Hepatocyte (in vitro differentiated cells): Measurements from ENCODE around the gene MAB21L1. TPM values are rescaled to one million over a fixed set of nuclear protein-coding genes. Genes with fewer than 3 reads are reported as not detected.

Experiments used
- DNase-seq: peaks from one replicate; pipeline ENCODE4 v3.0.0-alpha.2; 2016; ENCODE audit warnings: low spot score
- H2AFZ ChIP-seq: fragments of 200-600 bp; sonication (generic); 2 replicates; pipeline ENCODE4 v1.6.0; 2016; ENCODE audit warnings: antibody characterized with exemption, mild to moderate bottlenecking
- H3K27ac ChIP-seq: fragments of 200-600 bp; sonication (generic); 2 replicates; pipeline ENCODE4 v1.5.1; 2016; ENCODE audit warnings: mild to moderate bottlenecking
- H3K27me3 ChIP-seq: fragments of 200-600 bp; sonication (generic); 2 replicates; pipeline ENCODE4 v1.6.1; 2016
- H3K36me3 ChIP-seq: fragments of 200-600 bp; sonication (generic); replicated peaks from 2 replicates; pipeline ENCODE4 v1.5.1; 2016; ENCODE audit warnings: low read depth; ENCODE audit not compliant: insufficient read depth
- H3K4me1 ChIP-seq: fragments of 200-600 bp; sonication (generic); 2 replicates; pipeline ENCODE4 v1.5.1; 2016; ENCODE audit warnings: mild to moderate bottlenecking, moderate library complexity; ENCODE audit not compliant: insufficient read depth
- H3K4me2 ChIP-seq: fragments of 200-600 bp; sonication (generic); 2 replicates; pipeline ENCODE4 v1.6.0; 2016
- H3K4me3 ChIP-seq: fragments of 200-600 bp; sonication (generic); 2 replicates; pipeline ENCODE4 v1.5.1; 2016; ENCODE audit warnings: mild to moderate bottlenecking
- H3K79me2 ChIP-seq: fragments of 200-600 bp; sonication (generic); 2 replicates; pipeline ENCODE4 v1.6.0; 2017; ENCODE audit warnings: mild to moderate bottlenecking
- H3K9me2 ChIP-seq: fragments of 200-600 bp; sonication (generic); replicated peaks from 2 replicates; pipeline ENCODE4 v1.6.0; 2017; ENCODE audit warnings: mild to moderate bottlenecking; ENCODE audit not compliant: insufficient read depth
- H3K9me3 ChIP-seq: fragments of 200-600 bp; sonication (generic); 2 replicates; pipeline ENCODE4 v1.5.1; 2016; ENCODE audit warnings: low read depth, mild to moderate bottlenecking
- H4K20me1 ChIP-seq: fragments of 200-600 bp; sonication (generic); 2 replicates; pipeline ENCODE4 v1.6.0; 2016; ENCODE audit warnings: mild to moderate bottlenecking; ENCODE audit not compliant: insufficient read depth, poor library complexity, severe bottlenecking
- CTCF ChIP-seq: fragments of 200-600 bp; sonication (generic); IDR thresholded peaks from 2 replicates; pipeline ENCODE4 v1.5.1; 2016; ENCODE audit warnings: antibody characterized with exemption, mild to moderate bottlenecking; ENCODE audit not compliant: poor library complexity
- EZH2 ChIP-seq: fragments of 200-600 bp; sonication (generic); IDR thresholded peaks from 2 replicates; pipeline ENCODE4 v1.6.1; 2016; ENCODE audit warnings: antibody characterized with exemption, mild to moderate bottlenecking, borderline replicate concordance
- EZH2phosphoT487 ChIP-seq: fragments of 200-600 bp; sonication (generic); IDR thresholded peaks from one replicate; pipeline ENCODE4 v1.6.1; 2018; ENCODE audit warnings: antibody characterized with exemption, mild to moderate bottlenecking, low read depth, moderate library complexity; ENCODE audit not compliant: unreplicated experiment, severe bottlenecking
- WGBS: methylation state at CpG from one replicate; pipeline ENCODE4 v1.1.6; 2016; ENCODE audit warnings: low lambda C conversion rate; ENCODE audit errors: missing lambda C conversion rate; 5-methylcytosine and 5-hydroxymethylcytosine counted together
- polyA plus RNA-seq: library from polyadenylated mRNA; unstranded; fragments of >200 nt; fragmentation: Nextera tagmentation; extraction: Ambion mirVana; gene quantifications from 2 replicates; pipeline ENCODE4 v1.2.1, GENCODE V29; 2016
- total RNA-seq: library from RNA; depleted of rRNA; stranded (reverse); fragments of >200 nt; gene quantifications from 2 replicates; pipeline ENCODE4 v1.2.3, GENCODE V29; 2014

MAB21L1 gene
- total and polyA plus RNA-seq, 2 experiments from 2014 or later: 10.6 to 16.9 TPM

DNA sequence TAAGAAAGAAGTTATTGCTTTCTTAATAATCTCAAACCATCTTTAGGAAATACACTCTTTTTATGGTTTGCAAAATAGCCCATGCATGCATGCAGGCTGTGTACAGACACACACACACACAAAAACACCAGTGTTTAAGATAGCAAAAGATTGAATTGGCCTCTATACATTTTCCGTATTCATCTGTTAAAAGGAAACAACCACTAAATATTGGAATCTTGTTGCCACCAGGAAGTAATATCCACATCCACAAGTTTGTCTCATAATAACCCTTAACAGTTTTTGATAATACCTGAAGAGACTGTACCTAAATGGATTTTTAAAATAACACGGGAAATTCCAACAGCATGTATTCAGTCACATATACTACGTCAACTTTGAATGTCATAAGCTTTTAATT is 7.3 kb upstream of the MAB21L1 start:
- Histone ChIP-seq H3K27ac (peak overlapping the region; percentile 41), H3K27me3 (peaks cover 21% of the 10 kb centered on the region), H3K4me3 (no peak overlapping the region), H3K4me1 (peaks cover 1% of the 10 kb centered on the region), H3K9me3 (no peaks in the 10 kb centered on the region), H3K79me2 (peaks cover 37% of the 10 kb centered on the region), H3K4me2 (peak overlapping the region; percentile 50), H3K9me2 (no peaks in the 10 kb centered on the region), H4K20me1 (no peaks in the 10 kb centered on the region), H2AFZ (no peak overlapping the region), H3K36me3 (no peaks in the 10 kb centered on the region)
- WGBS: 67% methylated on average over 3 of the region's 3 CpGs
- no peak for TF ChIP-seq CTCF
- TF ChIP-seq EZH2: no peak
- no peak for TF ChIP-seq EZH2phosphoT487
- no peak for DNase-seq

- H2AFZ ChIP-seq: no peak overlapping the region
- H4K20me1 ChIP-seq: no peaks in the 10 kb centered on the region
- peak overlapping the region; percentile 4 for H3K4me2 ChIP-seq
- H3K4me3 ChIP-seq: no peak overlapping the region
- H3K79me2 ChIP-seq: peaks cover 37% of the 10 kb centered on the region
- peak overlapping the region; percentile 3 for H3K27ac ChIP-seq
- no peaks in the 10 kb centered on the region for H3K9me2 ChIP-seq
- TF ChIP-seq EZH2: no peak
- TF ChIP-seq CTCF: no peak
- no peak for TF ChIP-seq EZH2phosphoT487
- no peaks in the 10 kb centered on the region for H3K36me3 ChIP-seq
- H3K4me1 ChIP-seq: no peaks in the 10 kb centered on the region
- no peaks in the 10 kb centered on the region for H3K9me3 ChIP-seq
- H3K27me3 ChIP-seq: peaks cover 34% of the 10 kb centered on the region
- no peak for DNase-seq
- 96% methylated on average over 1 of the region's 1 CpG for WGBS
These were observed 6.0 kb upstream of the MAB21L1 start for GRCh38 chr13:35482527-35482926.

GRCh38 chr13:35481777-35482176 is 5.3 kb upstream of the MAB21L1 start:
- no peak for TF ChIP-seq EZH2
- no peak for TF ChIP-seq CTCF
- TF ChIP-seq EZH2phosphoT487: no peak
- H3K9me3 ChIP-seq: no peaks in the 10 kb centered on the region
- no peak overlapping the region for H3K4me3 ChIP-seq
- no peaks in the 10 kb centered on the region for H3K4me1 ChIP-seq
- no peaks in the 10 kb centered on the region for H3K9me2 ChIP-seq
- no peak for DNase-seq
- no peaks in the 10 kb centered on the region for H3K36me3 ChIP-seq
- peaks cover 41% of the 10 kb centered on the region for H3K27me3 ChIP-seq
- H3K4me2 ChIP-seq: peak overlapping the region; percentile 4
- H4K20me1 ChIP-seq: no peaks in the 10 kb centered on the region
- no peak overlapping the region for H2AFZ ChIP-seq
- WGBS: 77% methylated on average over 2 of the region's 2 CpGs
- H3K79me2 ChIP-seq: peaks cover 42% of the 10 kb centered on the region
- no peak overlapping the region for H3K27ac ChIP-seq

GRCh38 chr13:35480346-35480745 is 3.9 kb upstream of the MAB21L1 start:
- no peak overlapping the region for H3K4me3 ChIP-seq
- H3K27me3 ChIP-seq: peaks cover 55% of the 10 kb centered on the region
- no peaks in the 10 kb centered on the region for H4K20me1 ChIP-seq
- H3K27ac ChIP-seq: peak overlapping the region; percentile 95
- no peaks in the 10 kb centered on the region for H3K9me2 ChIP-seq
- H3K36me3 ChIP-seq: no peaks in the 10 kb centered on the region
- H2AFZ ChIP-seq: no peak overlapping the region
- no peaks in the 10 kb centered on the region for H3K4me1 ChIP-seq
- TF ChIP-seq EZH2phosphoT487: no peak
- no peak for TF ChIP-seq CTCF
- TF ChIP-seq EZH2: no peak
- H3K79me2 ChIP-seq: peaks cover 38% of the 10 kb centered on the region
- WGBS: 78% methylated on average over 2 of the region's 2 CpGs
- no peak for DNase-seq
- H3K9me3 ChIP-seq: no peaks in the 10 kb centered on the region
- H3K4me2 ChIP-seq: peak overlapping the region; percentile 83
